Activated CD4-positive, alpha-beta T cell treated with anti-CD3 and anti-CD28 coated beads for 1 hour (primary cell): Measurements from ENCODE around the gene SPTA1.
"Not testable (repeated sequence)": the region's sequence is repeated elsewhere in the genome, so short reads cannot be mapped to it uniquely, and the experiment has no call there.

Experiments
- DNase-seq: peaks from one replicate; pipeline ENCODE4 v3.0.0-alpha.2; 2020

Gene SPTA1

DNA sequence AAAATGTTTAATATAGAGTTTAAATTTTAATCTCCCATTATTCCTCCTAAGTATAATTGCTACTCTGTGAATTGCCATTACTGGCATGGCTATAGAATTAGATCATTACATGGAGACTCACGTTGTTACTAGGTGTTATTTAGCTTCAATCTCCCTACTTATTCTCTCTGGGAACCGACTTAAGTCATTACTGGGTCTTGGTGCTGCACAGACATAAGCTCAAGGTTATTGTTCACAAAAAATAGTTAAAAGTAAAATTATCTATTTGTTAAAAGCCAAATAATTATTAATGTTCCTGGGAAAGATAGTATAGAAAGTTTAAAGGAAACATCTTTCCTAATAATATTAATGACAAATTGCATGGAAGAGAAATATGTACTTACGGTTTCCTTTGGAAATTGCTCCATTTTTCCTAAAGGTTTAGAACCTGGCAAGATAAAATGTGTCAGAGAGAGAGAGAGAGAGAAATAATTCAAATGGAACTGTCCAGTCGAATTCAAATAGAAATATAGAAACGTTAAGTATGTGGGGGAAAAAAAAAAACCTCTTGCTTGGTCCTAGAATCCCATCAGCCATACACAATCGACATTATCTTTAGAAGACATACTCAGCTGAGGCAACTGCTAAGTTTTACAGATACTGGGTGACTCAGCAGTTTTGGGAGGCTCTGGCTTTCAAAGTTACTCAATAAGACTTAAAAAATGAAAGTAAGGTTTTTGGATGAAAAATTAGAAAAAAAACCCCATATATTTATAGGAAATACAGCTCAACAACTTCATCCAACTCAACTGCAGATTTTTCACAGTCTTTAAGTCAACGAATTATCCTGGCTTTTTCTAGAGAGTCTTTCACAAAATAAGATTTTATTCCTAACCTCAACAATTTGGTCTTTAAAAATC, at the start of gene SPTA1:
TSS of gene SPTA1 (minus strand) at position 605 of the 899 bp plus-strand sequence. CDS start at position 407, 198 bp downstream.
- no peak for DNase-seq

DNA sequence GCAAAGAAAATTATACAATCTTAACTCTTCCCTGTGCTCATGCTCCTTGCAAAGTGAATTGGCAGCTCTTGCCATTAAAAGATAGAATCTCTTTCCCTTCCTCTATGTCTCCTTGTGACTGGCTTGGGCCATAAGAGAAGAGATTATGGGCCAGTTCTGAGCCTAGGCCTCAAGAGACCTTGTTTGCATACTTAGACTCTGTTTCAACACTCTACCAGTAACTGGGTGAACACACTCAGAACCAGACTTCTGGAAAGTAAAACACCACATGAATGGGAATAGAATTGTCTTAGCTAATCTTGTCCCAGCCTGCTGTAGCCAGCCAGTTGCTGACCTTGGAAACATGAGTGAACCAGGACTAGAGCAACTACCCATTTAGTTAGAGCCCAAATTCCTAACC, 49.3 kb upstream of the SPTA1 start:
- DNase-seq = no peak

DNA sequence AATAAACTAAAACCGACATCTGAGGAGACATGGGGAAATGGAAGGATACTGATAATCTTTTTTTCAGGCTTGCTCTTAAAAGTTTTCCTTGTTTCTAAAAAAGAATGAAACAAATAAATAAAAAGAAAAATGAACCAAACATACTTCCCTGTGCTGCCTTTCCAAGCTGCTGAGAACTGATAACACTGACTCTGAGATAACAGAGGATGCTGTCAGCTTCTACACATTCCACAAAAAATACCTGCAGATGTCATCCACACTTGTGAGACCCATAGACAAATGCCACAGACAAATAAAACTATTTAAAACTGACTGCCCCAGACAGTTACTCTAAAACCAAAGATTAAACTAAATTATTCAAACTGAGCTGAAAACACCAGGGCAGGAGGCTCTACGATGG, 46.0 kb upstream of the SPTA1 start:
- no peak for DNase-seq

DNA sequence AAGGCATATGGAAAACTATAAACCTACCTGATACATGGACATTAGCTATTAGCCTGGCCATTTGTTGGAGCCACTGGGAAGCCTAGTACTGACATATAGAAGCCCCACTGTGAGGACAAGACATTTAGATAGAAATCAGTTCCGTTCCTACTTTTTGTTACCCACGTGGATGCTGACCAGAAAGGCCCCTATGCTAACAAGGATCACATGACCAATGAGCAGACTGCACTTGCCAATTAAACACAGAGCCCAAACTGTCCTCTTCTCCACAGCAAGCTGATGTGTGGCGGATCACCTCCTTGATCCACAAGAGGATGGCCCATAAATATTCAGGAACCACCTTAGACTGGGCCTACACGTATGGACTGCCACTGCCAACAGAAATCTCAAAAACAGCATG, 45.2 kb upstream of the SPTA1 start:
- no peak for DNase-seq

DNA sequence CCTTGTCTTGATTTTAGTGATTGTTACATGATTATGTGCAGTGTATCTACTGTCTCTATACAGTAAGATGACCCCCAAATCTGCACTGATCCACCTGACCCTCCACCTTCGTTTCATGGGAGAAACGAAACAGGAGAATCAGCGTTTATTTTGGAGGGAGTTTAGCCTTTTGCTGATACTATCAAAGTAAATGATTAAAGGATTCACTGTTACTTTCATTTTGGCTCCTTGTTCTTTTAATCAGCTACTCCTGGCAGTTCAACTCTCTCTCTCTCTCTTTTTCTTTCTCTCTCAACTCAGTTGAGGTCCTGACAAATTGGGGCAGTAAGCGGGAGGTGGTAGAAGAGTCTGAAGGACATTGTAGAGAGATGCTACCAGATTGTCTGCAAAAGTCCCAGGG, 43.9 kb upstream of the SPTA1 start:
- DNase-seq = no peak

DNA sequence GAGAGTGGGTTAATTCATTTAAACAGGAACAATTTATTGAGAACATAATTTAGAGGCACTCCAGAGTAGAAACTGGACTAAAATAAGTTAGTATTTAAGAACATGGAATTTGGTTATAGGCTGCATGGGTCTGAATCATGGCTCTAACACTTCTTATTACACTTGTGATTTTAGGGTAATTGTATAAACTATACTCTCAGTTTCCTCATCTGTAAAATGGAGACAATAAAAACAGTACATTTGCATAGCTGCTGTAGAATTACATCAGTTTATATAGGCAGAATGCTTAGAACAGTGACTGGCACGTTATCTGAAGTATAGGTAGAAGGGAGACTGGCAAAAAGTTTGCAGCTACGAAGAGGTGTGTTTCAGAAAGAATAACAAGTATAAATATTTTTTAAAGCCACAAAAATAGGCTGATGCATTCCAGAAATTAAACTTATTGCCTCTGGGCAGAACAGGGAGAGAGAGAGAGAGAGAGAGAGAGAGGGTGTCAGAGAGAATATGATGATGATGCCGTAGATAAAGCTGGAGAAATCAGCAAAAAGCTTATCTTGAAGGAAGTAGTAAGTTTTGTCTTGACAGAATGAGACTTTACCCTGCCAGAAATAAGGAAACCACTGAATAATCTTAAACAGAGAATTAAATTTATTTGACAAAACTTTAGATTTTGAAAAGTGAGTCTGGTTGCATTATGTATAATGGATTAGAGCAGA, 42.2 kb upstream of the SPTA1 start:
- no peak for DNase-seq

DNA sequence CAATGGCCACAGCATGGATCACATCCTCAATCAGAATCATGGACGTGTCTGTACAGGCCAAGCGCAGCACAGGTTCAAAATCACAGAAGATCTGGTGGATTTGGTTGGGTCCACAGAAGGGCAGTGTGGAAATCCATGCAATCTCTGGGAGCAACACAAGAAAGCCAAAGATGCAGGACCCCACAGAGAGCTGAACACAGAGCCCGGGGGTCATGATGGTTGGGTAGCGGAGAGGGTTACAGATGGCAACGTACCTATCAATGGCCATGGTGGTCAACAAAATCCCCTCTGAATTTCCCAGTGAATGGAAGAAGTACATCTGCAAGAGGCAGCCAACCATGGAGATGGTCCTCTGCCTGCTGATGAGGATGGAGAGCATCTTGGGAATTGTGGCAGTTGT, 37.9 kb upstream of the SPTA1 start:
- no peak for DNase-seq

DNA sequence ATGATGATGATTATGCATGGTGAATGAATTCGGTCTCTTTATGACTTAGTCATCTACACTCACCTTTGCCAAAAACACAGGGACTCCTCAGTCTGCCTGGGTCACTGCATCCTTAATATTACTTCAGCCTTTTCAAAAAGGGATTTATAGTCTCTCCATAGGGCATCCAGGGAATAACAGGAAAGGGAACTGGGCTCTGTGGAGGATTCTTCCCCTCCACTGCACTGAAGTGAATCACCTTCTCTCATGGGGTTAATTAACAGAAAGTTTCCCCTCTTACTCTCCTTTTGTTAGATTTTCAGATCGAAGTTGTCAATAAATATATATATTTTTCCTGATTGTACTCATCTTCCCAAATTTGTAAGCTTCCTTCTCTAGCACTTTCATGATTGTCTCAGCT, 34.1 kb upstream of the SPTA1 start, which contains the start of gene OR6K3:
TSS of gene OR6K3 (minus strand) at position 101 of the 400 bp plus-strand sequence. CDS start 2,605 bp downstream, outside the sequence.
- no peak for DNase-seq

DNA sequence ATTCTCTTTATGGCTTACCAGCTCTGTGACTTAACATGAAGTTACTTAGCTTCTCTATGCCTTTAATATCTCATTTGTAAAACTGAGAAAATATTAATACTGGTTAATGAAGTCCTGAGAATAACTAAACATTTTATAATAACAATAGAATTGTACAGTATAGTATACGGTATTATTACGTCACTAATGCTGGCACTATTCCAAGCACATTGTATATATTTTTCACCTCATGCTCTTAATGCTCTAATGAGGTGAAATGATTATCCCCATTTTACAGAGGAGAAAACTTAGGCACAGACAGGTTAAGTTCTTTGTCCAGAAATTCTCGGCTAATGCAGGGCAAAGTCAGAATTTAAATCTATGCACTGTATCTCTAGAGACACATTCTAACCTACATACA, 33.1 kb upstream of the SPTA1 start:
- no peak for DNase-seq

DNA sequence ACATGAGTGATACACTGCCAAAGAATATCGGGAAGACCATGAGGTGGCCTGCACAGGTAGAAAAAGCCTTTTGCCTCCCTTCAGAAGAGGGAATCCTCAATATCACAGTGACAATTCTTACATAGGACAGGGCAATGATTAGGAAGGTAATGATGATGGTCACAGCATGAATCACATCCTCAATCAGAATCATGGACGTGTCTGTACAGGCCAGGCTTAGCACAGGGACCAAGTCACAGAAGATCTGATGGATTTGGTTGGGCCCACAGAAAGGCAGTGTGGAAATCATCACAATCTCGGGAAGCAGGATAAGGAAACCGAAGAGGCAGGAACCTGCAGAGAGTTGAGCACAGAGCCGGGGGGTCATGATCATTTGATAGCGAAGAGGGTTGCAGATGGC, 30.8 kb upstream of the SPTA1 start:
- no peak for DNase-seq

DNA sequence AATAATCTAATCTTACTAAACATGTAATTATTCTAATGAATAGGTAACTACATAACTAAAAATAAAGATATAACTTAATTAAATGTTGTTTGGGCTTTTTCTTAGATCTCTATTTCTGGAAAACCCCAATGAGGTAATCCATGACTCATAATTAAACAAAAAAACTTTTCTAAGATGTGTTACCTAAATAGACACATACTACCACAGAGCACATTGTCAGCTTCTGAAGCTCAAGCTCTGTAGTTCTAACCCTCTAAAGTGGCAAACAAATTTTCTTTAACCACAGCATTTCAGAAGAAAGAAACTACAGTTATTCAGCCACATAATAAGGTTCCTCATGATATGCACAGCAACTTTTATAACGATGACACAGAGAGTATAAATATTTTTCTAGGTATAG, 29.8 kb upstream of the SPTA1 start:
- DNase-seq = no peak

DNA sequence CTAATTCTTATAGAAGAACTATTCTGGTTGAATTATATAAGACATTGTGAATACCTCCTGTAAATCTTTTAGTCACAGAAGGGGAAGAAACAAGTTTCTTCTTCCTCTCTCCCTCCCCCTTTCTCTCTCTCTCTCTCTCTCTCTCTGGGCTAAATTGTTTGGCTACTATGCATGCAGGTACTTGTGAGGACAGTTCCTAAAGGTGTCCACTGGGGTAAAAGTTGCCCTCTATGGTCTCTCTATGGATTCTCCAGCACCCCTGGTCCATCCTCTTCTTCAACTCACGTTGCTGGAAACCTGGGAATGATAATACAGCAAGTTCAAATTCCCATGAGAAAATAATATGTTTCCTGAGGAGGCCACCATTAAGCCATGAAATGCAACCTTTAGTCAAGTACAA, 28.2 kb upstream of the SPTA1 start:
- no peak for DNase-seq

DNA sequence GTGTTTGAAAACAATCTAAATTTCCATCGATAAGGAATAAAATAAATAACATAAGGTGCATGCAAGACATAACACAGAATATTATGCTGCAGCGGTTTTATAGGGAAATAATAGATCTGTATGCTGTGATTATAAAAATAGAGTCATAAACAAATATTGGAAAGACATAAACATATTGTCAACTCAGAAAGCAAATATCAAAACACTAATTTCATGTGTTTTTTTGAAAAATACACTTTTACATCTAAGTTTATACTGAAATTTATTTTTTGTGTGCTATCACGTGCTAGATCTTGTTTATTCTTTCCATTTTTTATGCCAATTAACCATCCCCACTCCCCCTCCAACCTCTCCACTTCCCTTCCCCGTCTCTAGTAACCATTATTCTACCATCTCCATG, 24.6 kb upstream of the SPTA1 start:
- no peak for DNase-seq

DNA sequence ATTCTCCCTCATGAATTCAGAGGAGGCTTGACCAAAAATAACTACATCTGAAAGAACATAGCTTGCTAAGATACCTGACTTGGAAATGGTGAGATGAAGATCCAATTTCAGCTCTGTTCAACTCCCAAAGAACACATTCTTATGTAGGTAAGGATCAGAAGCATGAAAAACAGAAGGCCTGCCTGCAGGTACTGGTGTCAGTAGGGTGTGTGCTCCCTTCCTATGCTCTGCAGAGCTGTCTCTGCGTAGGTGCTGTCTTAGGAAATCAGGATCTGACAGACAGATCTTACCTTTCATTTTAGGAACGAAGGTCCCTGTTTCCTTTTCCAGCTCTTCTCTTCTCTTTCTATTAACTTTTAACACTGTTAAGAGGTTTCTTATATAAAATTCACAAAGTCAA, 19.6 kb upstream of the SPTA1 start:
- DNase-seq = no peak

DNA sequence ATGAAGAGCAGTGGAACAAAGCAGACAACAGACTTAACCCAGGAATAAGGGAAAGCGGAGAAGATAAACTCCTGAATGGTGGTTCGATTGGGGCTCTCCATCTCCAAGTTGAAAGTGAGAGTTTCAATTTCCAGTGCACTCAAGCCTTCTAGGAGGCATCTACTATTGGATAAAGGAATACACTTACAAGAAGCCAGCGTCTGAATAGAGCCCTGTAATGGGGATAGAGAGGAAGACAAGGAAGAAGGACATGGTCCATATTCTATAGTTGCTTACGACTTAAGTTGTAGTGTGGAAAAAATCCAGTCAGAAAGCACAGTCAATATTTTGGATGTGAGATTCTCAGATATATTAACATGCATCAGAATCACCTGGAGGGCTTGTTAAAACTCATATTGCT, 14.0 kb upstream of the SPTA1 start, which contains the start of gene OR6K2:
TSS of gene OR6K2 (minus strand) at position 101 of the 400 bp plus-strand sequence. CDS start at position 101, 0 bp downstream.
- DNase-seq = no peak

DNA sequence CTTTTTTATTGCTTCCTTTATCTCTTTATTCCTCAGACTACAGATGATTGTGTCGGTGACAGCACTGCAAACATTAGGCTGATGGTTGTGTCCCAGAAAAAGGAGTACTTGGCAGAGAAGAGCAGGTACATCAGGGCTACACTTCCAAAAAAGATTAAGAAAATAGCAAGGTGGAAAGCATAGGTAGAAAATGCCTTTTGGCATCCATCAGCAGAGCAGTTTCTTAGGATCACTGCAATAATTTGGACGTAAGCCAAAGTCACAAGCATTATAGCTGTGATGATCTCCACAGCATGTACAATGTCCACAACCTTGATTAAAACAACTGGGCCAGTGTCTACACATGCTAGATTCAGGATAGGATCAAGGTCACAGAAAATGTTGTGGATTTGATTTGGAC, 8.1 kb upstream of the SPTA1 start:
- DNase-seq = no peak

DNA sequence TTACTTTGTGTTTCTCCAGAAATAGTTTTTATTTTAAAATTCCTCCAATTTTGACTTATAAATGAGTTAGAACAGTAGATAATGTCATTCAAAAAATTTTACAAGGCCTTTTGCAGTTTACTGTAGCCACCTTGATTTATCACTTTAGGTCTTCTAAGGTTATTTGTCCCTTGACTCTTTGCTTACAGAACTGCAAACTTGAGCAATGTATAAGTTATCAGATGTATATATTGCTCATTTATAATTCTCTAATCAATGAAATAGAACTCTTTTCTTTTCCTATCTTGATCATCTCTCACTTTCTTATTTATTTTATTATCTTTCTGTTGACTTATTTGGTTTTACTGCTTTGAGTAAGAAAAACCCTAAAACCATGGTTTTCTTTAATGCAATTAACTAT, 5.8 kb upstream of the SPTA1 start:
- DNase-seq = no peak

DNA sequence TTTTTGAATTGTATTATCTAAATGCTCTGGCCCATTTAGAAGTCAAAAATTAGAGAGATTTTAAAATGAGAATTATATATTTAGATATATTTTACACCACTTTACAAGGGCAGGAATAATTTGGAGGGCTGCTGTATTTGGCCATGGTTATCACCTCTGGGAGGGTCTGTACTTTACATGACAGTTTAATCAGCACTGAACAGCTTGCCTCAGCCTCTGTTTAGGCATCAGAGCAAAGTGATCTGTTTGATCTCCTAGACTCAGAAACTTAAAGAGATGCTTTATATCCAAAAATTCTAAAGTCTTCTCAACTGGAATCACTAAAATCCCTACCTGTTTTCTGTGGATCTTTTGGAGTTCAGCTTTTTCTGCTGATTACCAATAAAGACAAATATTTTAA, 5.4 kb upstream of the SPTA1 start:
- no peak for DNase-seq

DNA sequence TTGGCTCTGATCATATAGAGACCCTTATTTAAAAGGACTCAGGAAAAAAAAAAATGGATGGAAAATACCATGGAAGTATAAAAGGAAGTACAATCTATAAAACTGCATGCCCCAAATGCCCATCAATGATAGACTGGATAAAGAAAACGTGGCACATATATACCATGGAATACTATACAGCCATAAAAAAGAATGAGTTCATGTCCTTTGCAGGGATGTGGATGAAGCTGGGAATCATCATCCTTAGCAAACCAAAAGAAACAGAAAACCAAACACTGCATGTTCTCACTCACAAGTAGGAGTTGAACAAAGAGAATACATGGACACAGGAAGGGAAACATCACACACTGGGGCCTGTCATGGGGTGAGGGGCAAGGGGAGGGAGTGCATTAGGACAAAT, 4.6 kb upstream of the SPTA1 start:
- DNase-seq = not testable (repeated sequence)

DNA sequence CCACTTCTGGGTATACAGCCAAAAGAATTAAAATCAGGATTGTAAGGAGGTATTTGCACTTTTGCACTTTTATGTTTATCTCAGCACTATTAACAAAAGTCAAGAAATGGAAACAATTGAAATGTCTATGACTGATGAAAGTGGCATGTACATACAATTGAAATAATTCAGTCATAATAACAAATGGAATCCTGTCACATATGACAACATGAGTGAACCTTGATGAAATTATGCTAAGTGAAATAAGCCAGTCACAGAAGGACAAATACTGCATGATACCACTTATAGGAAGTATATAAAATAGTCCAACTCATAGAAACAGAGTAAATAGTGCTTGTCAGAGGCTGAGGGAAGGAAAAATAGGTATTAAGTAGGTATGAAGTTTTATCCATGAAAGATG, 3.4 kb upstream of the SPTA1 start:
- no peak for DNase-seq

DNA sequence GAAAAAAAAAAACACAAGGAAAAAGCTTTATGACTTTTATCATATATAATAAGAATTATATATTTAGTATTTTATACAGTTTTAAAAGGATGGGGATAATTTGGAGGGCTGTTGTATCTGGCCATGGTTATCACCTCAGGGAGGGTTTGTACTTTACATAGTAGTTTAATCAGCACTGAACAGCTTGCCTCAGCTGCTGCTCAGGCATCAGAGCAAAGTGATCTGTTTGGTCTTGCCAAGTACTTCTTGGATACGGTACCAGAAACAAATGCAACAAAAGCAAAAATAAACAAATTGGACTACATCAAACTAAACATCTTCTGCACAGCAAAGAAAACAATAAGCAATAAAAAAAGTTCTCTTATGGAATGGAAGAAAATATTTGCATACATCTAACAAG, 2.6 kb upstream of the SPTA1 start:
- no peak for DNase-seq

DNA sequence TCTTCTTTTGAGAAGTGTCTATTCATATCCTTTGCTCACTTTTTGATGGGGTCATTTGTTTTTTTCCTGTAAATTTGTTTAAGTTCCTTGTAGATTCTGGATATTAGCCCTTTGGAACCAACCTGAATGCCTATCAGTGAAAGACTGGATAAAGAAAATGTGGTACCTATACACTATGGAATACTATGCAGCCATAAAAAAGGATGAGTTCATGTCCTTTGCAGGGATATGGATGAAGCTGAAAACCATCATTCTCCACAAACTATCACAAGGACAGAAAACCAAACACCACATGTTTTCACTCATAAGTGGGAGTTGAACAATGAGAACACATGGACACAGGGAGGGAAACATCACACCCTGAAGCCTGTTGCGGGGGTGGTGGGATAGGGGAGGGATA, 1.8 kb upstream of the SPTA1 start:
- not testable (repeated sequence) for DNase-seq

DNA sequence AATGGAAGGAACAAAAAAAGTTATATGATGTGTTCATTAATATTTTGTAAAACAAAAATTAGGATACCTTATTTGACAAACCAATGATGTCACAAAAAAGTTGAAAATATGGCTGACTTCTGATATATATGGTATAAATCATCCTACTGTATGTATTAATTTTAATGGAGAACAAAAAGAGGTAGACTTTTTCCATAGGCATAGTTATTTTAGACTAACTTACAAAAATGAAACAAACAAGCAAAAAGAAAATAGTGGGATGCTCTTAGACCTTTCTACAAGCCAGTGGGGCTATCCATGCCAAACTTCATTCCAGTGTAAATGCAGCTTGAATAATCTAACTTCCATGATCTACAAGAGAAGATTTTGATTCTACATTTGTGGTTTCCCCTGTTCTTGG, 522 bp upstream of the SPTA1 start:
- no peak for DNase-seq

DNA sequence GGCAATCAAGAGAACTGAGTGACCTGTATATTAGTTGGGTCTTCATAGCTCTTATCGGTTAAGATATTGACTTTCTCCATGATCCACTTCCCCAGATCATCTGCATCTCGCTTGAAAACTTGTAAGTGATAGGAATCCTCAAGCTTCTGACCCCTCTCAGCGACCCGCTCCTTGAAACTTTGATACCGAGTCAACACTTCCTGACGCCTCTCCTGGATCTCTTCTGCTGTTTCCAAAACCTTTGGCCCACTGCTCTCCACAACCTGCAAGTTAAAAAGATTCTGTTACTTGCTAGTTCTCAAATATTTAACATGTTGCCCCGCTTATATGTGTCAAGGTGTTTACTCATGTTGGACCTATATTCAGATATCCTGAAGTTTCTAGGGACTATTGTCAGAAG, 1.4 kb downstream of the SPTA1 start:
- no peak for DNase-seq
